B cell (primary cell): ENCODE data around the gene CUL1. TPM values are rescaled to one million over a fixed set of nuclear protein-coding genes. Genes with fewer than 3 reads are reported as not detected.

Experiments used
- ATAC-seq: fragments of 200-7000 bp; cut with Tn5 transposase; one replicate; pipeline ENCODE4 v1.10.0; 2021; ENCODE audit warnings: low read depth, mild to moderate bottlenecking, moderate number of reproducible peaks, moderate library complexity
- CTCF ChIA-PET: fragments of 350-600 bp; sonication (Branson Sonifier 250); formaldehyde crosslinking; loops from one replicate; lab custom pipeline; 2021; ENCODE audit warnings: antibody characterized with exemption, inconsistent platforms; lab: Charles Lee
- POLR2A ChIA-PET: fragments of 350-600 bp; sonication (Branson Sonifier 250); formaldehyde crosslinking; loops from one replicate; lab custom pipeline; 2021; ENCODE audit warnings: antibody characterized with exemption; lab: Charles Lee
- DNase-seq: peaks from one replicate; pipeline ENCODE4 v3.0.0; 2013
- H2AFZ ChIP-seq: 2 replicates; pipeline ENCODE4 v1.6.1; 2012; ENCODE audit warnings: mild to moderate bottlenecking, low read depth, low read length; ENCODE audit not compliant: insufficient read depth, poor library complexity, severe bottlenecking
- H3K27ac ChIP-seq, 2 donors: 1 replicate in 1 of 2; 2 replicates in 1 of 2; pipeline ENCODE4 v1.5.1; 2012 to 2013; ENCODE audit warnings: low read length in 2 of 2, mild to moderate bottlenecking in 2 of 2, moderate library complexity in 1 of 2
- H3K27me3 ChIP-seq, 4 experiments: fragments of 200-600 bp in 1 of 4; sonication (generic) in 1 of 4; replicated peaks in 1 of 4; 1 replicate in 2 of 4; 2 replicates in 2 of 4; pipeline versions ENCODE4 v1.6.1 to v1.7.0; 2013 to 2016; ENCODE audit warnings: low read length in 3 of 4, mild to moderate bottlenecking in 2 of 4, mixed read lengths in 1 of 4, moderate library complexity in 1 of 4; ENCODE audit not compliant: insufficient read depth in 4 of 4, control insufficient read depth in 3 of 4; ENCODE audit errors: control extremely low read depth in 1 of 4
- H3K36me3 ChIP-seq, 2 experiments: replicated peaks in 1 of 2; 1 replicate in 1 of 2; 2 replicates in 1 of 2; pipeline versions ENCODE4 v1.6.1 to v1.7.1; 2013; ENCODE audit warnings: low read length in 1 of 2; ENCODE audit not compliant: insufficient read depth in 2 of 2, control insufficient read depth in 1 of 2; ENCODE audit errors: control extremely low read depth in 1 of 2, extremely low read depth in 1 of 2
- H3K4me1 ChIP-seq, 2 donors: fragments of 200-600 bp in 1 of 2; sonication (generic) in 1 of 2; 1 replicate in 1 of 2; 2 replicates in 1 of 2; pipeline versions ENCODE4 v1.5.1 to v1.6.1; 2013 to 2017; ENCODE audit warnings: low read length in 2 of 2; ENCODE audit not compliant: control insufficient read depth in 2 of 2, insufficient read depth in 2 of 2
- H3K4me2 ChIP-seq: replicated peaks from 2 replicates; pipeline ENCODE3; 2012; ENCODE audit warnings: mild to moderate bottlenecking, low read depth, low read length; ENCODE audit not compliant: poor library complexity, severe bottlenecking
- H3K4me3 ChIP-seq, 5 experiments: fragments of 200-600 bp in 1 of 5; sonication (generic) in 1 of 5; 1 replicate in 3 of 5; 2 replicates in 2 of 5; pipeline versions ENCODE4 v1.5.1 to v1.7.0; 2011 to 2016; ENCODE audit warnings: low read length in 4 of 5, mild to moderate bottlenecking in 4 of 5, low read depth in 2 of 5, control low read depth in 1 of 5, moderate library complexity in 1 of 5; ENCODE audit not compliant: insufficient read depth in 1 of 5; ENCODE audit errors: control extremely low read depth in 1 of 5, extremely low read depth in 1 of 5
- H3K79me2 ChIP-seq: fragments of 200-600 bp; sonication (generic); one replicate; pipeline ENCODE4 v1.6.0; 2016; ENCODE audit warnings: low read length; ENCODE audit not compliant: control insufficient read depth, insufficient read depth
- H3K9ac ChIP-seq: fragments of 200-600 bp; sonication (generic); 2 replicates; pipeline ENCODE4 v1.6.1; 2017; ENCODE audit warnings: mild to moderate bottlenecking, low read length, moderate library complexity
- H3K9me3 ChIP-seq, 3 donors: one replicate each; pipeline versions ENCODE4 v1.6.1 to v1.7.1; 2013; ENCODE audit warnings: low read length in 2 of 3; ENCODE audit not compliant: control insufficient read depth in 2 of 3, insufficient read depth in 1 of 3; ENCODE audit errors: control extremely low read depth in 1 of 3
- H4K20me1 ChIP-seq: 2 replicates; pipeline ENCODE4 v1.6.0; 2012; ENCODE audit warnings: mild to moderate bottlenecking, low read length; ENCODE audit not compliant: insufficient read depth, control insufficient read depth, poor library complexity, severe bottlenecking
- H3K27ac Mint-ChIP-seq: one replicate; pipeline ENCODE4 v1.8.0; 2021; ENCODE audit warnings: mixed read lengths
- H3K27me3 Mint-ChIP-seq: one replicate; pipeline ENCODE4 v1.8.0; 2021; ENCODE audit warnings: mixed read lengths
- H3K4me1 Mint-ChIP-seq: one replicate; pipeline ENCODE4 v1.8.0; 2021; ENCODE audit warnings: mixed read lengths
- H3K4me3 Mint-ChIP-seq: one replicate; pipeline ENCODE4 v1.8.0; 2021; ENCODE audit warnings: mixed read lengths
- H3K9me3 Mint-ChIP-seq: one replicate; pipeline ENCODE4 v1.8.0; 2022; ENCODE audit warnings: mixed read lengths; ENCODE audit not compliant: insufficient read depth
- CTCF ChIP-seq: fragments of 200-600 bp; IDR thresholded peaks from one replicate; pipeline ENCODE4 v1.8.0; 2022; ENCODE audit warnings: antibody characterized with exemption, mild to moderate bottlenecking
- EZH2 ChIP-seq: IDR thresholded peaks from 2 replicates; pipeline ENCODE4 v1.6.1; 2012; ENCODE audit warnings: borderline replicate concordance, low read depth, mild to moderate bottlenecking, moderate library complexity, low read length; ENCODE audit not compliant: insufficient read depth, poor library complexity, severe bottlenecking
- WGBS: methylation state at CpG from one replicate; pipeline ENCODE4 v1.1.5; 2013; ENCODE audit warnings: missing lambda C conversion rate; ENCODE audit not compliant: insufficient coverage; 5-methylcytosine and 5-hydroxymethylcytosine counted together
- intact Hi-C: fragments of 100-400 bp; cut with micrococcal nuclease; formaldehyde crosslinking; loops from one replicate; pipeline ENCODE4 v1.10.0; 2022
- polyA plus RNA-seq: library from polyadenylated mRNA; depleted of rRNA; stranded (reverse); fragments of >200 nt; gene quantifications from 2 replicates; pipeline ENCODE4 v1.2.3, GENCODE V29; 2012
- total RNA-seq, 2 donors: library from RNA; stranded (reverse); fragments of 120-200 nt in 1 of 2; gene quantifications; 1 replicate in 1 of 2; 2 replicates in 1 of 2; pipeline versions ENCODE4 v1.2.3 to v1.2.4, GENCODE V29; 2013 to 2022

Gene CUL1
- total and polyA plus RNA-seq, 2 donors (not counting 1 experiment from before 2014, with no cell fraction given): 26.9 to 51.1 TPM

GRCh38 chr7:148774471-148774870, 75.8 kb downstream of the CUL1 start:
- TF ChIP-seq CTCF: no peak
- no peak for TF ChIP-seq EZH2
- no peaks in the 10 kb centered on the region for H3K27me3 Mint-ChIP-seq
- no peak overlapping the region for H2AFZ ChIP-seq
- no peaks in the 10 kb centered on the region for H3K9me3 Mint-ChIP-seq
- WGBS: 89% methylated on average over 1 of the region's 1 CpG
- ATAC-seq: no peak
- H3K27ac Mint-ChIP-seq: no peak overlapping the region
- no peaks in the 10 kb centered on the region for H3K9me3 ChIP-seq
- H3K4me3 ChIP-seq: no peak overlapping the region
- H3K4me1 ChIP-seq: peaks cover 8 to 9% of the 10 kb centered on the region in 2 donors
- H3K79me2 ChIP-seq: no peaks in the 10 kb centered on the region
- H3K4me2 ChIP-seq: no peak overlapping the region
- peaks cover 14% of the 10 kb centered on the region for H3K4me1 Mint-ChIP-seq
- ChIA-PET CTCF (interaction anchor here (0.6 to 1.6 kb wide), 4 partner anchors 10 to 199 kb away, joined by 3 to 5 read pairs (median 4); no protein-coding TSS in a partner anchor), POLR2A (no interaction called here)
- no peak for DNase-seq
- no peak overlapping the region for H3K27ac ChIP-seq
- intact Hi-C loops: no loop called here
- H3K4me3 Mint-ChIP-seq: no peak overlapping the region
- H3K36me3 ChIP-seq: peaks cover 12 to 51% of the 10 kb centered on the region in 2 experiments
- H4K20me1 ChIP-seq: peaks cover 5% of the 10 kb centered on the region
- no peak overlapping the region for H3K9ac ChIP-seq
- no peaks in the 10 kb centered on the region for H3K27me3 ChIP-seq

- H3K4me1 Mint-ChIP-seq: no peaks in the 10 kb centered on the region
Observed at GRCh38 chr7:148782757-148783456, 84.2 kb downstream of the CUL1 start.

More at GRCh38 chr7:148782757-148783456, 84.2 kb downstream of the CUL1 start:
- Histone ChIP-seq H3K4me3 (no peak overlapping the region), H3K4me1 (no peaks in the 10 kb centered on the region), H3K4me2 (no peak overlapping the region), H3K27me3 (no peaks in the 10 kb centered on the region), H3K36me3 (peaks cover 10 to 63% of the 10 kb centered on the region in 2 experiments), H3K9me3 (no peaks in the 10 kb centered on the region), H3K9ac (no peak overlapping the region), H4K20me1 (peaks cover 5% of the 10 kb centered on the region), H3K79me2 (no peaks in the 10 kb centered on the region), H3K27ac (no peak overlapping the region), H2AFZ (no peak overlapping the region)
- intact Hi-C loops: no loop called here
- CTCF ChIA-PET: no interaction called here
- no peaks in the 10 kb centered on the region for H3K9me3 Mint-ChIP-seq
- DNase-seq (no peak), ATAC-seq (no peak)
- no peak overlapping the region for H3K27ac Mint-ChIP-seq
- no peak for TF ChIP-seq EZH2
- no peak for TF ChIP-seq CTCF
- POLR2A ChIA-PET: no interaction called here
- WGBS: 95% methylated on average over 43 of the region's 44 CpGs
- H3K4me3 Mint-ChIP-seq: no peak overlapping the region
- no peaks in the 10 kb centered on the region for H3K27me3 Mint-ChIP-seq
